Keratinocyte (primary cell): Measurements from ENCODE around the gene TNS2.

ENCODE experiments used
- CTCF ChIP-seq, 3 experiments: IDR thresholded peaks in 1 of 3; conservative IDR thresholded peaks in 1 of 3; optimal IDR thresholded peaks in 1 of 3; 2 replicates in 2 of 3; 3 replicates in 1 of 3; pipeline versions ENCODE3 to v1.5.1; 2011; ENCODE audit warnings: low read length in 3 of 3, mild to moderate bottlenecking in 3 of 3, moderate library complexity in 2 of 3, control low read depth in 1 of 3, inconsistent platforms in 1 of 3; ENCODE audit not compliant: insufficient read depth in 2 of 3; ENCODE audit errors: extremely low read depth in 1 of 3
- EZH2 ChIP-seq: IDR thresholded peaks from one replicate; pipeline ENCODE4 v1.6.1; 2012; ENCODE audit warnings: inconsistent platforms, mild to moderate bottlenecking, low read length, moderate library complexity

- TF ChIP-seq CTCF (optimal IDR thresholded peaks at IDR 0.05 in 1 of 3, IDR thresholded peaks at IDR 0.05 in 1 of 3, conservative IDR thresholded peaks at IDR 0.05 in 1 of 3; ENCODE audit: extremely low read depth in 1 of 3, insufficient read depth in 2 of 3, low read length in 3 of 3) (no peak), EZH2 (no peak)
Observed at GRCh38 chr12:53064613-53065436, 15.0 kb downstream of the TNS2 start.
